ENCODE results near the gene CSNK1G1.

- TF ChIP-seq, protein P1, sequence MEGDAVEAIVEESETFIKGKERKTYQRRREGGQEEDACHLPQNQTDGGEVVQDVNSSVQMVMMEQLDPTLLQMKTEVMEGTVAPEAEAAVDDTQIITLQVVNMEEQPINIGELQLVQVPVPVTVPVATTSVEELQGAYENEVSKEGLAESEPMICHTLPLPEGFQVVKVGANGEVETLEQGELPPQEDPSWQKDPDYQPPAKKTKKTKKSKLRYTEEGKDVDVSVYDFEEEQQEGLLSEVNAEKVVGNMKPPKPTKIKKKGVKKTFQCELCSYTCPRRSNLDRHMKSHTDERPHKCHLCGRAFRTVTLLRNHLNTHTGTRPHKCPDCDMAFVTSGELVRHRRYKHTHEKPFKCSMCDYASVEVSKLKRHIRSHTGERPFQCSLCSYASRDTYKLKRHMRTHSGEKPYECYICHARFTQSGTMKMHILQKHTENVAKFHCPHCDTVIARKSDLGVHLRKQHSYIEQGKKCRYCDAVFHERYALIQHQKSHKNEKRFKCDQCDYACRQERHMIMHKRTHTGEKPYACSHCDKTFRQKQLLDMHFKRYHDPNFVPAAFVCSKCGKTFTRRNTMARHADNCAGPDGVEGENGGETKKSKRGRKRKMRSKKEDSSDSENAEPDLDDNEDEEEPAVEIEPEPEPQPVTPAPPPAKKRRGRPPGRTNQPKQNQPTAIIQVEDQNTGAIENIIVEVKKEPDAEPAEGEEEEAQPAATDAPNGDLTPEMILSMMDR (IDR thresholded peaks at IDR 0.05) = no peak
- no peak for TF ChIP-seq ZFX (IDR thresholded peaks at IDR 0.05; ENCODE audit: borderline replicate concordance)
Measured at GRCh38 chr15:64236156-64236894, 119.6 kb downstream of the CSNK1G1 start.
